Measurements from ENCODE around the gene SLC25A25.

DNA sequence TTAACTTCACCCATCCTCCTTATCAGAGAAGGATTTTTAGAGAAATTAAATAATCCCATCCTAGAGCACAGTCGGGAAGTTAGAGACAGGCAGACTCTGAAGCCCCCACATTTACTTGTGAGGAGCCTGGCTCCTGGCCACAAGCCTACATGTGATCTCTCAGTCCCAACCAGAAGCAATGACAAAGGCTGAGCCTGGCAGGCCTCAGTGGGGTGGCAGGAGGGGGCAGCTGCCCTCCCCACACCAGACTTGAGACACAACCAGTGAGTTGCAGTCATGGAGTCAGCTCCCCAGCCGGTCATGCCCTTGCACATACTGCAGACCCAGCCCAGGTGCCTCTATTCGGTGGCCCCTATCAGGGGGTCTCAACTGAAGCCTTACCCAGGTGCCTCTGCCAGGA lies 11.9 kb upstream of the SLC25A25 start:
- TF ChIP-seq, protein P1, sequence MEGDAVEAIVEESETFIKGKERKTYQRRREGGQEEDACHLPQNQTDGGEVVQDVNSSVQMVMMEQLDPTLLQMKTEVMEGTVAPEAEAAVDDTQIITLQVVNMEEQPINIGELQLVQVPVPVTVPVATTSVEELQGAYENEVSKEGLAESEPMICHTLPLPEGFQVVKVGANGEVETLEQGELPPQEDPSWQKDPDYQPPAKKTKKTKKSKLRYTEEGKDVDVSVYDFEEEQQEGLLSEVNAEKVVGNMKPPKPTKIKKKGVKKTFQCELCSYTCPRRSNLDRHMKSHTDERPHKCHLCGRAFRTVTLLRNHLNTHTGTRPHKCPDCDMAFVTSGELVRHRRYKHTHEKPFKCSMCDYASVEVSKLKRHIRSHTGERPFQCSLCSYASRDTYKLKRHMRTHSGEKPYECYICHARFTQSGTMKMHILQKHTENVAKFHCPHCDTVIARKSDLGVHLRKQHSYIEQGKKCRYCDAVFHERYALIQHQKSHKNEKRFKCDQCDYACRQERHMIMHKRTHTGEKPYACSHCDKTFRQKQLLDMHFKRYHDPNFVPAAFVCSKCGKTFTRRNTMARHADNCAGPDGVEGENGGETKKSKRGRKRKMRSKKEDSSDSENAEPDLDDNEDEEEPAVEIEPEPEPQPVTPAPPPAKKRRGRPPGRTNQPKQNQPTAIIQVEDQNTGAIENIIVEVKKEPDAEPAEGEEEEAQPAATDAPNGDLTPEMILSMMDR (IDR thresholded peaks at IDR 0.05; ENCODE audit: extremely low read depth in 1 of 2, insufficient read depth in 1 of 2, low read depth in 1 of 2, low read length in 2 of 2) = no peak
- TF ChIP-seq POLR2A (IDR thresholded peaks at IDR 0.05; ENCODE audit: low read depth, low read length) (no peak), POLR2AphosphoS5 (IDR thresholded peaks at IDR 0.05; ENCODE audit: insufficient read depth, low read depth, low read length) (no peak), MYC (IDR thresholded peaks at IDR 0.05; ENCODE audit: low read depth, low read length) (no peak)

All from endothelial cell of umbilical vein (primary cell).